ENCODE measurements around the gene OGFR.

GRCh38 chr20:62780696-62781095 is 23.9 kb upstream of the OGFR start:
- TF ChIP-seq CTCF (IDR thresholded peaks at IDR 0.05) (no peak), EZH2 (IDR thresholded peaks at IDR 0.05; ENCODE audit: borderline replicate concordance, insufficient read depth, low read depth, low read length, poor library complexity, severe bottlenecking) (no peak)

Data from B cell (primary cell).